Smooth muscle cell (in vitro differentiated cells): ENCODE measurements around the gene TXNDC8. TPM values are rescaled to one million over a fixed set of nuclear protein-coding genes. Genes with fewer than 3 reads are reported as not detected.

Source experiments
- DNase-seq: peaks from one replicate; lab custom pipeline; 2025; ENCODE audit not compliant: unreplicated experiment; lab: John Stamatoyannopoulos, UW
- H2AFZ ChIP-seq: fragments of 200-600 bp; sonication (generic); 2 replicates; pipeline ENCODE4 v1.6.0; 2016; ENCODE audit warnings: antibody characterized with exemption, low read depth, mild to moderate bottlenecking
- H3F3A ChIP-seq: fragments of 200-600 bp; sonication (generic); 2 replicates; pipeline ENCODE4 v1.6.0; 2017; ENCODE audit warnings: antibody characterized with exemption, low read depth
- H3K27ac ChIP-seq: fragments of 200-600 bp; sonication (generic); 2 replicates; pipeline ENCODE4 v1.5.1; 2016; ENCODE audit warnings: low read depth, mild to moderate bottlenecking
- H3K27me3 ChIP-seq: fragments of 200-600 bp; sonication (generic); 2 replicates; pipeline ENCODE4 v1.6.1; 2016; ENCODE audit warnings: low read depth, mild to moderate bottlenecking
- H3K36me3 ChIP-seq: fragments of 200-600 bp; sonication (generic); 2 replicates; pipeline ENCODE4 v1.5.1; 2016; ENCODE audit warnings: low read depth
- H3K4me1 ChIP-seq: fragments of 200-600 bp; sonication (generic); 2 replicates; pipeline ENCODE4 v1.5.1; 2016; ENCODE audit warnings: low read depth
- H3K4me2 ChIP-seq: fragments of 200-600 bp; sonication (generic); 2 replicates; pipeline ENCODE4 v1.6.0; 2016; ENCODE audit warnings: mild to moderate bottlenecking
- H3K4me3 ChIP-seq: fragments of 200-600 bp; sonication (generic); 2 replicates; pipeline ENCODE4 v1.5.1; 2016; ENCODE audit warnings: mild to moderate bottlenecking
- H3K79me2 ChIP-seq: fragments of 200-600 bp; sonication (generic); 2 replicates; pipeline ENCODE4 v1.6.0; 2016; ENCODE audit warnings: low read depth, mild to moderate bottlenecking
- H3K9ac ChIP-seq: fragments of 200-600 bp; sonication (generic); 2 replicates; pipeline ENCODE4 v1.6.0; 2016; ENCODE audit warnings: low read depth
- H3K9me3 ChIP-seq: fragments of 200-600 bp; sonication (generic); replicated peaks from 2 replicates; pipeline ENCODE4 v1.5.1; 2016; ENCODE audit warnings: low read depth
- H4K20me1 ChIP-seq: fragments of 200-600 bp; sonication (generic); 2 replicates; pipeline ENCODE4 v1.6.0; 2016; ENCODE audit warnings: low read depth
- WGBS: methylation state at CpG from one replicate; pipeline ENCODE4 v1.1.7; 2016; ENCODE audit warnings: low lambda C conversion rate; 5-methylcytosine and 5-hydroxymethylcytosine counted together
- polyA plus RNA-seq: library from polyadenylated mRNA; unstranded; fragments of >200 nt; fragmentation: Nextera tagmentation; extraction: Ambion mirVana; gene quantifications from 2 replicates; pipeline ENCODE4 v1.2.1, GENCODE V29; 2016
- total RNA-seq: library from RNA; depleted of rRNA; stranded (reverse); fragments of >200 nt; gene quantifications from 2 replicates; pipeline ENCODE4 v1.2.3, GENCODE V29; 2014
- TF ChIP-seq, protein P1 (sequence below): fragments of 200-600 bp; sonication (generic); IDR thresholded peaks from 2 replicates; pipeline ENCODE4 v1.5.1; 2017; ENCODE audit warnings: borderline replicate concordance, mild to moderate bottlenecking, antibody characterized with exemption; ENCODE audit not compliant: insufficient read depth, poor library complexity, severe bottlenecking

Gene TXNDC8
- total and polyA plus RNA-seq, 2 experiments from 2014 or later, result not detected

DNA sequence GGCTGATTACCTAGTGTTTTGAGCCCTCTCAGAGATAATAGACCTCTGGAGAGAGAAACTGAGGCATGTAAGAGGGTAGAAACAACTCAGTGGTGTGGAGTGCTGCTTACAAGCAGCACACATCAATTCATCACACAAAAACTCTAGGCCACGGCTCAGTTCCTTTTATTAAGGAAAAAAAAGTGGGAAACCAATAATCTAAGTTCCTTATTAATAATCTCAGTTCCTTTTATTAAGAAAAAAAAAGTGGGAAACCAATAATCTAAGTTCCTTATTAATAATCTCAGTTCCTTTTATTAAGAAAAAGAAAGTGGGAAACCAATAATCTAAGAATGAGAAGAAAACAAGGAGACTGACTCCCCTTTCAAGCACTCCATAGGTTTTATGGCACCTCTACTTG lies 28.0 kb downstream of the TXNDC8 start:
- Histone ChIP-seq H4K20me1 (no peaks in the 10 kb centered on the region), H2AFZ (no peak overlapping the region), H3K27ac (no peak overlapping the region), H3K9me3 (no peaks in the 10 kb centered on the region), H3K27me3 (no peaks in the 10 kb centered on the region), H3K4me1 (no peaks in the 10 kb centered on the region), H3K9ac (no peak overlapping the region), H3K4me3 (no peak overlapping the region), H3K36me3 (no peaks in the 10 kb centered on the region), H3K79me2 (no peaks in the 10 kb centered on the region), H3K4me2 (no peak overlapping the region), H3F3A (no peaks in the 10 kb centered on the region)
- WGBS, result 80% methylated on average over 1 of the region's 1 CpG
- TF ChIP-seq, protein P1, sequence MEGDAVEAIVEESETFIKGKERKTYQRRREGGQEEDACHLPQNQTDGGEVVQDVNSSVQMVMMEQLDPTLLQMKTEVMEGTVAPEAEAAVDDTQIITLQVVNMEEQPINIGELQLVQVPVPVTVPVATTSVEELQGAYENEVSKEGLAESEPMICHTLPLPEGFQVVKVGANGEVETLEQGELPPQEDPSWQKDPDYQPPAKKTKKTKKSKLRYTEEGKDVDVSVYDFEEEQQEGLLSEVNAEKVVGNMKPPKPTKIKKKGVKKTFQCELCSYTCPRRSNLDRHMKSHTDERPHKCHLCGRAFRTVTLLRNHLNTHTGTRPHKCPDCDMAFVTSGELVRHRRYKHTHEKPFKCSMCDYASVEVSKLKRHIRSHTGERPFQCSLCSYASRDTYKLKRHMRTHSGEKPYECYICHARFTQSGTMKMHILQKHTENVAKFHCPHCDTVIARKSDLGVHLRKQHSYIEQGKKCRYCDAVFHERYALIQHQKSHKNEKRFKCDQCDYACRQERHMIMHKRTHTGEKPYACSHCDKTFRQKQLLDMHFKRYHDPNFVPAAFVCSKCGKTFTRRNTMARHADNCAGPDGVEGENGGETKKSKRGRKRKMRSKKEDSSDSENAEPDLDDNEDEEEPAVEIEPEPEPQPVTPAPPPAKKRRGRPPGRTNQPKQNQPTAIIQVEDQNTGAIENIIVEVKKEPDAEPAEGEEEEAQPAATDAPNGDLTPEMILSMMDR, result no peak
- DNase-seq, result no peak

DNA sequence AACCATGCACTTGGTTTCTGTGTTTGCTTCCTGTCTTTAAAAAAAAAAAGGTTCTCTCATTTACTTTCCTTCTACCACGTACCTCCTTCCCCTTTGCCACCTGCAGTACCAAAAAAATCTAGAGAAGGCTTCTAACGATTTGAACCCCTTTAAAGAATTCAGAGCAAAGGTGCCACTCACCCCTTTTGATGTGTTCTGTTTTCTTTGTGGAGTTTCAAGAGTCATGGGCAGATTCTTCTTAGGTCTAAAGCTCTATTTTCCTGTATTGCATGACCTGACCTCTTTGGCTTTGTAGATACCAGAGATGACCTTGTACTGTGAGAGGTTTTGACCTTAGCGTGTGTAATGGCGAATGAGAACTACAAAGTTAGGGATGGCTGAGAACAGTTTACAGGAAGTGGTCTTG lies 29.0 kb downstream of the TXNDC8 start:
- H3K4me3 ChIP-seq, result no peak overlapping the region
- H4K20me1 ChIP-seq, result no peaks in the 10 kb centered on the region
- TF ChIP-seq, protein P1, result no peak
- H3K9me3 ChIP-seq, result no peaks in the 10 kb centered on the region
- no peak overlapping the region for H3K9ac ChIP-seq
- H3K27me3 ChIP-seq, result no peaks in the 10 kb centered on the region
- no peaks in the 10 kb centered on the region for H3K4me1 ChIP-seq
- WGBS, result 84% methylated on average over 4 of the region's 4 CpGs
- no peak overlapping the region for H3K4me2 ChIP-seq
- no peaks in the 10 kb centered on the region for H3K36me3 ChIP-seq
- no peak overlapping the region for H3K27ac ChIP-seq
- H3F3A ChIP-seq, result no peaks in the 10 kb centered on the region
- no peak for DNase-seq
- H2AFZ ChIP-seq, result no peak overlapping the region
- no peaks in the 10 kb centered on the region for H3K79me2 ChIP-seq

DNA sequence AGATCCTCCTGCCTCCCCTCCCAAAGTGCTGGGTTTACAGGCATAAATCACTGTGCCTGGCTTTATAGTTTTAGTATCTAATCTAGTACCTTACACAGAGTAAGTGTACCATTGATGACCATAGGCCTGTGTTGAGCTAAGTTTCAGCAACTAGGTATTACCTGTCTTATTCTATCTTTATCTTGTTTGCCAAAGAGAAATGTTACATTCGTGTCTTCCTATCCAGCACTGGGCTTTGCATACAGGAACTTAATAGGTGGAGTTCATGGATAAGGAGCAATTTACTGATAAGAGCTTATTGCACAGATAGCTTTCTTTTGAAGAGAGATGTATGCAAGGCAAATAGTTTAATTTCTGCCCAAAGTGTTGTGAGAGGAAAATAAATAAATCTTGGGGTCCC lies 30.5 kb downstream of the TXNDC8 start:
- Histone ChIP-seq H3K9ac (no peak overlapping the region), H3K9me3 (no peaks in the 10 kb centered on the region), H3F3A (no peaks in the 10 kb centered on the region), H3K36me3 (no peaks in the 10 kb centered on the region), H3K27me3 (no peaks in the 10 kb centered on the region), H4K20me1 (no peaks in the 10 kb centered on the region), H3K4me1 (no peaks in the 10 kb centered on the region), H3K4me3 (no peak overlapping the region), H3K79me2 (no peaks in the 10 kb centered on the region), H2AFZ (no peak overlapping the region), H3K27ac (no peak overlapping the region), H3K4me2 (no peak overlapping the region)
- TF ChIP-seq, protein P1, result no peak
- no peak for DNase-seq
- WGBS, result 49% methylated on average over 1 of the region's 1 CpG

DNA sequence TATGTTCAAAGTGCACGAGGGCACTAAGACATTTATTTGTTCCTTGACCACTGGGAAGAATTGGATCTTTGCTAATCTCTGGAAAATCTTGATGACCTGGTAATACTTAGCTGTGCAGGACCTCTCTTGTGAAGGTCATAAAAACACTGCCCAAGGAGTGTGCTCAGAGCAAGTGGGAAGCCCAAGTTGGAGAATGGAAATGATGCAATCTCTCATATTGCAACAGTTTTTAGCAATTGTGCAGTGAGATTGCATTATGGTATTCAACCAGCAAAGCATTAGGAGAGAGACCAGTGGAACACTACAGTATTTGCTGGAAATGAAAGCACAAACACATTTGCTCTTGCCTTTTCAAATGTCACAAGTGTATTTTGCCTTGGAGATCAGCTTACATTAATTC lies 34.5 kb downstream of the TXNDC8 start:
- Histone ChIP-seq H3F3A (no peaks in the 10 kb centered on the region), H3K4me3 (no peak overlapping the region), H2AFZ (no peak overlapping the region), H3K36me3 (no peaks in the 10 kb centered on the region), H3K27ac (no peak overlapping the region), H3K27me3 (no peaks in the 10 kb centered on the region), H3K9me3 (no peaks in the 10 kb centered on the region), H3K4me1 (no peaks in the 10 kb centered on the region), H3K79me2 (no peaks in the 10 kb centered on the region), H3K4me2 (no peak overlapping the region), H4K20me1 (no peaks in the 10 kb centered on the region), H3K9ac (no peak overlapping the region)
- no peak for DNase-seq
- 86% methylated on average over 1 of the region's 1 CpG for WGBS
- TF ChIP-seq, protein P1, result no peak
